ENCODE results near the gene FAM13A.

The FAM13A gene

Small RNA genes within 50 kb of the gene (small RNA-seq; reads per million reads assigned to genes)
- gene RF02115 = 0 reads per million in 2 experiments
- gene RNU6-33P = 0.21 to 0.49 reads per million in 2 experiments

Measured in SK-N-DZ (cell line).